HG03378 (cell line): Measurements from ENCODE around the gene SNX32.
A peak's percentile ranks its signal among the peaks of the same experiment; 100 is the strongest.

ENCODE experiments used
- ATAC-seq: cut with Tn5 transposase; IDR thresholded peaks from one replicate; pipeline ENCODE4 v1.9.1; 2021; ENCODE audit warnings: mild to moderate bottlenecking, moderate library complexity; ENCODE audit not compliant: unreplicated experiment

Gene SNX32

GRCh38 chr11:65897020-65897471 lies 63.3 kb downstream of the SNX32 start:
- no peak for ATAC-seq

GRCh38 chr11:65898656-65899355 lies 65.0 kb downstream of the SNX32 start:
- ATAC-seq = no peak

- ATAC-seq = no peak
Measured at GRCh38 chr11:65899356-65900124, 65.8 kb downstream of the SNX32 start.

- peak; percentile 49 for ATAC-seq
Measured at GRCh38 chr11:65900125-65900898, 66.5 kb downstream of the SNX32 start, which contains the start of gene FOSL1. FOSL1 (minus strand) TSS chr11:65900388; CDS start chr11:65900339, 49 bp downstream.

- no peak for ATAC-seq
Measured at GRCh38 chr11:65900899-65901180, 67.1 kb downstream of the SNX32 start.

- no peak for ATAC-seq
Measured at GRCh38 chr11:65903068-65903481, 69.3 kb downstream of the SNX32 start.
